Measurements from ENCODE around the gene ACSL6. TPM values are rescaled to one million over a fixed set of nuclear protein-coding genes. Genes with fewer than 3 reads are reported as not detected.
A peak's percentile ranks its signal among the peaks of the same experiment; 100 is the strongest.

The ACSL6 gene
- total RNA-seq, 1 donor from 2014 or later: 0.98 TPM

- intact Hi-C loops (cut with DNase I): no loop called here
- TF ChIP-seq, protein P1, sequence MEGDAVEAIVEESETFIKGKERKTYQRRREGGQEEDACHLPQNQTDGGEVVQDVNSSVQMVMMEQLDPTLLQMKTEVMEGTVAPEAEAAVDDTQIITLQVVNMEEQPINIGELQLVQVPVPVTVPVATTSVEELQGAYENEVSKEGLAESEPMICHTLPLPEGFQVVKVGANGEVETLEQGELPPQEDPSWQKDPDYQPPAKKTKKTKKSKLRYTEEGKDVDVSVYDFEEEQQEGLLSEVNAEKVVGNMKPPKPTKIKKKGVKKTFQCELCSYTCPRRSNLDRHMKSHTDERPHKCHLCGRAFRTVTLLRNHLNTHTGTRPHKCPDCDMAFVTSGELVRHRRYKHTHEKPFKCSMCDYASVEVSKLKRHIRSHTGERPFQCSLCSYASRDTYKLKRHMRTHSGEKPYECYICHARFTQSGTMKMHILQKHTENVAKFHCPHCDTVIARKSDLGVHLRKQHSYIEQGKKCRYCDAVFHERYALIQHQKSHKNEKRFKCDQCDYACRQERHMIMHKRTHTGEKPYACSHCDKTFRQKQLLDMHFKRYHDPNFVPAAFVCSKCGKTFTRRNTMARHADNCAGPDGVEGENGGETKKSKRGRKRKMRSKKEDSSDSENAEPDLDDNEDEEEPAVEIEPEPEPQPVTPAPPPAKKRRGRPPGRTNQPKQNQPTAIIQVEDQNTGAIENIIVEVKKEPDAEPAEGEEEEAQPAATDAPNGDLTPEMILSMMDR (IDR thresholded peaks at IDR 0.05): no peak
Measured at GRCh38 chr5:131984956-131985665, 26.3 kb downstream of the ACSL6 start.

GRCh38 chr5:131983244-131983771, 28.1 kb downstream of the ACSL6 start:
- TF ChIP-seq, protein P1 (IDR thresholded peaks at IDR 0.05): no peak
- no peak overlapping the region for H3K27ac ChIP-seq
- no peaks in the 10 kb centered on the region for H3K27me3 ChIP-seq
- peak; percentile 4 for DNase-seq
- no peaks in the 10 kb centered on the region for H3K36me3 ChIP-seq
- peaks cover 3% of the 10 kb centered on the region for H3K4me1 ChIP-seq
- no peaks in the 10 kb centered on the region for H3K9me3 ChIP-seq
- no peak for ATAC-seq
- intact Hi-C loops (cut with DNase I): no loop called here
- H3K4me3 ChIP-seq: no peak overlapping the region

More at GRCh38 chr5:131984956-131985665, 26.3 kb downstream of the ACSL6 start:
- DNase-seq: no peak
- H3K9me3 ChIP-seq: no peaks in the 10 kb centered on the region
- H3K4me3 ChIP-seq: no peak overlapping the region
- peaks cover 3% of the 10 kb centered on the region for H3K4me1 ChIP-seq
- no peak for ATAC-seq
- H3K27me3 ChIP-seq: no peaks in the 10 kb centered on the region
- H3K36me3 ChIP-seq: no peaks in the 10 kb centered on the region
- H3K27ac ChIP-seq: no peak overlapping the region

GRCh38 chr5:131981516-131981915, 29.9 kb downstream of the ACSL6 start:
- Histone ChIP-seq H3K27me3 (no peaks in the 10 kb centered on the region), H3K36me3 (no peaks in the 10 kb centered on the region), H3K4me3 (no peak overlapping the region), H3K4me1 (peaks cover 3% of the 10 kb centered on the region), H3K9me3 (no peaks in the 10 kb centered on the region), H3K27ac (no peak overlapping the region)
- TF ChIP-seq, protein P1 (IDR thresholded peaks at IDR 0.05): no peak
- intact Hi-C loops (cut with DNase I): no loop called here
- ATAC-seq (no peak), DNase-seq (no peak)

GRCh38 chr5:131980696-131981095, 30.8 kb downstream of the ACSL6 start:
- H3K36me3 ChIP-seq: no peaks in the 10 kb centered on the region
- intact Hi-C loops (cut with DNase I): no loop called here
- no peak for ATAC-seq
- H3K4me3 ChIP-seq: no peak overlapping the region
- no peaks in the 10 kb centered on the region for H3K27me3 ChIP-seq
- H3K9me3 ChIP-seq: no peaks in the 10 kb centered on the region
- H3K27ac ChIP-seq: no peak overlapping the region
- TF ChIP-seq, protein P1 (IDR thresholded peaks at IDR 0.05): no peak
- H3K4me1 ChIP-seq: peaks cover 3% of the 10 kb centered on the region
- DNase-seq: peak; percentile 46

- no peak for ATAC-seq
- intact Hi-C loops (cut with DNase I): loop anchor here (2.0 kb wide), 1 partner anchor 173 kb away; no protein-coding TSS in a partner anchor
- Histone ChIP-seq H3K36me3 (no peaks in the 10 kb centered on the region), H3K4me1 (peaks cover 3% of the 10 kb centered on the region), H3K4me3 (no peak overlapping the region), H3K27me3 (no peaks in the 10 kb centered on the region), H3K9me3 (no peaks in the 10 kb centered on the region), H3K27ac (no peak overlapping the region)
- TF ChIP-seq, protein P1 (IDR thresholded peaks at IDR 0.05): no peak
- DNase-seq: peak; percentile 16
Measured at GRCh38 chr5:131979816-131980215, 31.6 kb downstream of the ACSL6 start.
